WTC11 (cell line): Measurements from ENCODE around the gene HTATSF1.

Experiments
- AFF4 ChIP-seq: sonication (generic); formaldehyde crosslinking; IDR thresholded peaks from 2 replicates; pipeline ENCODE4 v1.8.1; 2023; ENCODE audit warnings: mild to moderate bottlenecking, missing genetic modification reagents, borderline replicate concordance
- TP53 ChIP-seq: sonication (generic); formaldehyde crosslinking; IDR thresholded peaks from 2 replicates; pipeline ENCODE4 v1.8.1; 2023; ENCODE audit warnings: mild to moderate bottlenecking, missing genetic modification reagents
- TF ChIP-seq, protein P1 (sequence below): fragments of 200-600 bp; IDR thresholded peaks from 2 replicates; pipeline ENCODE4 v1.8.0; 2022; ENCODE audit warnings: antibody characterized with exemption
- TF ChIP-seq, protein P2 (sequence below): sonication (generic); formaldehyde crosslinking; IDR thresholded peaks from 2 replicates; pipeline ENCODE4 v1.8.0; 2022; ENCODE audit warnings: missing genetic modification reagents

GRCh38 chrX:136480383-136480782 lies 17.0 kb upstream of the HTATSF1 start:
- no peak for TF ChIP-seq AFF4
- TF ChIP-seq TP53: no peak
- TF ChIP-seq, protein P1, sequence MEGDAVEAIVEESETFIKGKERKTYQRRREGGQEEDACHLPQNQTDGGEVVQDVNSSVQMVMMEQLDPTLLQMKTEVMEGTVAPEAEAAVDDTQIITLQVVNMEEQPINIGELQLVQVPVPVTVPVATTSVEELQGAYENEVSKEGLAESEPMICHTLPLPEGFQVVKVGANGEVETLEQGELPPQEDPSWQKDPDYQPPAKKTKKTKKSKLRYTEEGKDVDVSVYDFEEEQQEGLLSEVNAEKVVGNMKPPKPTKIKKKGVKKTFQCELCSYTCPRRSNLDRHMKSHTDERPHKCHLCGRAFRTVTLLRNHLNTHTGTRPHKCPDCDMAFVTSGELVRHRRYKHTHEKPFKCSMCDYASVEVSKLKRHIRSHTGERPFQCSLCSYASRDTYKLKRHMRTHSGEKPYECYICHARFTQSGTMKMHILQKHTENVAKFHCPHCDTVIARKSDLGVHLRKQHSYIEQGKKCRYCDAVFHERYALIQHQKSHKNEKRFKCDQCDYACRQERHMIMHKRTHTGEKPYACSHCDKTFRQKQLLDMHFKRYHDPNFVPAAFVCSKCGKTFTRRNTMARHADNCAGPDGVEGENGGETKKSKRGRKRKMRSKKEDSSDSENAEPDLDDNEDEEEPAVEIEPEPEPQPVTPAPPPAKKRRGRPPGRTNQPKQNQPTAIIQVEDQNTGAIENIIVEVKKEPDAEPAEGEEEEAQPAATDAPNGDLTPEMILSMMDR: no peak
- TF ChIP-seq, protein P2, sequence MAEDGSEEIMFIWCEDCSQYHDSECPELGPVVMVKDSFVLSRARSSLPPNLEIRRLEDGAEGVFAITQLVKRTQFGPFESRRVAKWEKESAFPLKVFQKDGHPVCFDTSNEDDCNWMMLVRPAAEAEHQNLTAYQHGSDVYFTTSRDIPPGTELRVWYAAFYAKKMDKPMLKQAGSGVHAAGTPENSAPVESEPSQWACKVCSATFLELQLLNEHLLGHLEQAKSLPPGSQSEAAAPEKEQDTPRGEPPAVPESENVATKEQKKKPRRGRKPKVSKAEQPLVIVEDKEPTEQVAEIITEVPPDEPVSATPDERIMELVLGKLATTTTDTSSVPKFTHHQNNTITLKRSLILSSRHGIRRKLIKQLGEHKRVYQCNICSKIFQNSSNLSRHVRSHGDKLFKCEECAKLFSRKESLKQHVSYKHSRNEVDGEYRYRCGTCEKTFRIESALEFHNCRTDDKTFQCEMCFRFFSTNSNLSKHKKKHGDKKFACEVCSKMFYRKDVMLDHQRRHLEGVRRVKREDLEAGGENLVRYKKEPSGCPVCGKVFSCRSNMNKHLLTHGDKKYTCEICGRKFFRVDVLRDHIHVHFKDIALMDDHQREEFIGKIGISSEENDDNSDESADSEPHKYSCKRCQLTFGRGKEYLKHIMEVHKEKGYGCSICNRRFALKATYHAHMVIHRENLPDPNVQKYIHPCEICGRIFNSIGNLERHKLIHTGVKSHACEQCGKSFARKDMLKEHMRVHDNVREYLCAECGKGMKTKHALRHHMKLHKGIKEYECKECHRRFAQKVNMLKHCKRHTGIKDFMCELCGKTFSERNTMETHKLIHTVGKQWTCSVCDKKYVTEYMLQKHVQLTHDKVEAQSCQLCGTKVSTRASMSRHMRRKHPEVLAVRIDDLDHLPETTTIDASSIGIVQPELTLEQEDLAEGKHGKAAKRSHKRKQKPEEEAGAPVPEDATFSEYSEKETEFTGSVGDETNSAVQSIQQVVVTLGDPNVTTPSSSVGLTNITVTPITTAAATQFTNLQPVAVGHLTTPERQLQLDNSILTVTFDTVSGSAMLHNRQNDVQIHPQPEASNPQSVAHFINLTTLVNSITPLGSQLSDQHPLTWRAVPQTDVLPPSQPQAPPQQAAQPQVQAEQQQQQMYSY: no peak
